Nephron progenitor cell (in vitro differentiated cells): ENCODE results near the gene DELE1.
A peak's percentile ranks its signal among the peaks of the same experiment; 100 is the strongest.

ENCODE experiments used
- DNase-seq: peaks from one replicate; pipeline ENCODE4 v3.0.0; 2021
- H3K27ac Mint-ChIP-seq: 2 replicates; pipeline ENCODE4 v1.8.0; 2021; ENCODE audit warnings: mild to moderate bottlenecking, moderate library complexity, mixed read lengths
- H3K27me3 Mint-ChIP-seq: 2 replicates; pipeline ENCODE4 v1.8.0; 2021; ENCODE audit warnings: mild to moderate bottlenecking, low read depth, mixed read lengths; ENCODE audit not compliant: poor library complexity
- H3K36me3 Mint-ChIP-seq: 2 replicates; pipeline ENCODE4 v1.8.0; 2021; ENCODE audit warnings: low read depth, mixed read lengths
- H3K4me1 Mint-ChIP-seq: 2 replicates; pipeline ENCODE4 v1.8.0; 2021; ENCODE audit warnings: mixed read lengths
- H3K4me3 Mint-ChIP-seq: 2 replicates; pipeline ENCODE4 v1.8.0; 2021; ENCODE audit warnings: mild to moderate bottlenecking, moderate library complexity, mixed read lengths
- H3K9me3 Mint-ChIP-seq: 2 replicates; pipeline ENCODE4 v1.8.0; 2021; ENCODE audit warnings: mild to moderate bottlenecking, moderate library complexity, mixed read lengths
- CTCF ChIP-seq: fragments of 200-600 bp; sonication (generic); IDR thresholded peaks from 2 replicates; pipeline ENCODE4 v1.5.0; 2021; ENCODE audit warnings: antibody characterized with exemption

The DELE1 gene

DNA sequence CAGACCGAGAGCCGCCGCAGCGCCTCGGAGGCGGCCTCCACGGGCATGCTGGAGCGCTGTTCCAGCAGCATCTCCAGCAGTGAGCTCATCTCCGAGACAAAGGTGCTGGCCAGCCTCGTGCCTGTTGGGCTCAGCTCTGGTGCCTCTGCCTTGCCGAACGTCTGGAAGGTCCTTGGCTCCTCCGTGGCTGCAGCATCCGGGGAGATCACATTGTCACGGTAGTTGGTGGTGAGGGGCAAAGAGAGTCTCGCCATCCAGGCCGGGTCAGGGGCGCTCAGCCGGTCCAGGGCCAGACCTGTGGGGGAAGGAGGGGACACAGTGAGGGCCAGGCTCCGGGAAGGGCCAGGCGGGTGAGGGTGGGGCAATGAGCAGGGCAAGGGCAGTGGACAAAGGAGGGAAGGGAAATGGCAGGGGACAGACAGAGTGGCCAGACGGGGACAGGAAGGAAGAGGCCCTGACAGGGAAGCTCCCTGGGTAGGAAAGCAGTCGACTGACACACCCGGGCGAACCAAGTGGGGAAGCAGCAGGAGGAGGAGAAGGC is 21.9 kb downstream of the DELE1 start:
- no peak overlapping the region for H3K4me3 Mint-ChIP-seq
- no peak for TF ChIP-seq CTCF
- peaks cover 24% of the 10 kb centered on the region for H3K4me1 Mint-ChIP-seq
- no peaks in the 10 kb centered on the region for H3K9me3 Mint-ChIP-seq
- H3K36me3 Mint-ChIP-seq, result peaks cover 6% of the 10 kb centered on the region
- peak; percentile 13 for DNase-seq
- H3K27ac Mint-ChIP-seq, result no peak overlapping the region
- H3K27me3 Mint-ChIP-seq, result peaks cover 12% of the 10 kb centered on the region

DNA sequence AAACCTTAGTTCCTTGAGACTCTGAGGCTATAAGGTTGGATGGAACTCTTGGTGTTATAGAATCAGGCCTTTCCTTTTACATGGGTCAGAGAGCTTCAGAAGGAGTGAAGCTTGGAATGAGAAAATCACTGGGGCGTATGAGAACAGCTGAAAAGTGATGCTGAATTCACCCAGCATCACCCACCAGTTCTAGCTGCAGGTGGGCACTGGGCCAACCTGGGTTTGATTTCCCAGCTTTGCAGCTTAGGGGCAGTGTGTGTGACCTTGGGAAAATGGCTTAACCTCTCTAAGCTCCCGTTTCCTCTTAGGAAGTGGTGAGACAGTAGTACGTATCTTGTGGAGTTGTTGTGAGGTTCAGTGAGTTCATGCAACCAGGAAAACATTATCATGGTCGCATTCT is 23.6 kb downstream of the DELE1 start:
- H3K9me3 Mint-ChIP-seq, result no peaks in the 10 kb centered on the region
- TF ChIP-seq CTCF, result no peak
- DNase-seq, result no peak
- H3K4me3 Mint-ChIP-seq, result no peak overlapping the region
- no peaks in the 10 kb centered on the region for H3K36me3 Mint-ChIP-seq
- H3K27me3 Mint-ChIP-seq, result peaks cover 16% of the 10 kb centered on the region
- H3K27ac Mint-ChIP-seq, result no peak overlapping the region
- H3K4me1 Mint-ChIP-seq, result peaks cover 33% of the 10 kb centered on the region

- no peak for TF ChIP-seq CTCF
- Mint-ChIP-seq H3K9me3 (no peaks in the 10 kb centered on the region), H3K4me3 (no peak overlapping the region), H3K36me3 (no peaks in the 10 kb centered on the region), H3K4me1 (peaks cover 33% of the 10 kb centered on the region), H3K27ac (no peak overlapping the region), H3K27me3 (peaks cover 16% of the 10 kb centered on the region)
- no peak for DNase-seq
Measured at GRCh38 chr5:141948812-141949211, 25.1 kb downstream of the DELE1 start.

- no peak for TF ChIP-seq CTCF
- H3K27me3 Mint-ChIP-seq, result peaks cover 16% of the 10 kb centered on the region
- no peaks in the 10 kb centered on the region for H3K36me3 Mint-ChIP-seq
- H3K4me3 Mint-ChIP-seq, result no peak overlapping the region
- peaks cover 33% of the 10 kb centered on the region for H3K4me1 Mint-ChIP-seq
- H3K27ac Mint-ChIP-seq, result no peak overlapping the region
- no peaks in the 10 kb centered on the region for H3K9me3 Mint-ChIP-seq
- no peak for DNase-seq
Measured at GRCh38 chr5:141949511-141949910, 25.8 kb downstream of the DELE1 start.

GRCh38 chr5:141950207-141951005 is 26.7 kb downstream of the DELE1 start:
- no peak overlapping the region for H3K4me3 Mint-ChIP-seq
- no peak for TF ChIP-seq CTCF
- H3K27ac Mint-ChIP-seq, result no peak overlapping the region
- peaks cover 31% of the 10 kb centered on the region for H3K4me1 Mint-ChIP-seq
- H3K9me3 Mint-ChIP-seq, result no peaks in the 10 kb centered on the region
- H3K36me3 Mint-ChIP-seq, result no peaks in the 10 kb centered on the region
- no peak for DNase-seq
- peaks cover 13% of the 10 kb centered on the region for H3K27me3 Mint-ChIP-seq

DNA sequence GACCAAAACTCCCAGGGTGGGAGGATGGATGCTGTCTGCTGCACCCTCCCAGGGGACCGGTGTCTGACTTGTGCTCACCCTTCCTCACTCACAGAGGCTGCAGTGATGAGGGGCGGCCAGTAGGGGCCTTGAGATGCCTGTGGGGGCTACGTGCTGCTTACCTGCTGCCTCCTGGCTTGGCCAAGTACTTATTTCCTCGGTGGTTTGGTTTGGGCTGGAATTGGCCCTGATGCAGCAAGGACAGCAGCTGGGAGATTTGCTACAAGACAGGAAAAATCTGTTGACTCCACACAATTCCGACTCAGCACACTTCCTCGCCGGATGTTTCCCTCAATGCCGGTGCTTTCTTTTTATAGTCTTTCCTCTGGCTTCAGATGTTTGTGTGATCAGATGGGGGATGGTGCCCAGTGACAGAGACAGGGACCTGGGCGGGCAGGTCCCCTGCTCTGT is 27.7 kb downstream of the DELE1 start:
- no peaks in the 10 kb centered on the region for H3K36me3 Mint-ChIP-seq
- H3K4me3 Mint-ChIP-seq, result no peak overlapping the region
- peak; percentile 58 for DNase-seq
- TF ChIP-seq CTCF, result peak; percentile 62
- peaks cover 23% of the 10 kb centered on the region for H3K4me1 Mint-ChIP-seq
- no peaks in the 10 kb centered on the region for H3K9me3 Mint-ChIP-seq
- peaks cover 12% of the 10 kb centered on the region for H3K27me3 Mint-ChIP-seq
- no peak overlapping the region for H3K27ac Mint-ChIP-seq
